Endothelial cell of umbilical vein (primary cell): ENCODE measurements around the gene FAM221B. TPM values are rescaled to one million over a fixed set of nuclear protein-coding genes. Genes with fewer than 3 reads are reported as not detected.

ENCODE experiments used
- BruUV-seq: library from RNA; stranded (reverse); fragments of 400-500 nt; replicated peaks from 2 replicates; lab custom pipeline; 2021; lab: Mats Ljungman, UMichigan
- CTCF ChIA-PET: fragments of 300-600, 350-600 bp; sonication (Branson Sonifier 250); formaldehyde crosslinking; loops from one replicate; lab custom pipeline; 2021; ENCODE audit warnings: antibody characterized with exemption, inconsistent platforms; lab: Charles Lee
- POLR2A ChIA-PET: fragments of 300-600, 350-600 bp; sonication (Branson Sonifier 250); formaldehyde crosslinking; loops from one replicate; lab custom pipeline; 2021; ENCODE audit warnings: antibody characterized with exemption, inconsistent platforms; lab: Charles Lee
- DNase-seq: peaks from one replicate; pipeline ENCODE4 v3.0.0-alpha.2; 2011; ENCODE audit warnings: low read depth, low spot score
- FAIRE-seq: peaks from 2 replicates; lab custom pipeline; 2011; peaks lifted over from hg19 to GRCh38; lab: Jason Lieb, UNC
- H2AFZ ChIP-seq: 2 replicates; pipeline ENCODE4 v1.6.0; 2012; ENCODE audit warnings: low read depth, low read length, control low read depth, inconsistent platforms
- H3K27ac ChIP-seq: 2 replicates; pipeline ENCODE4 v1.5.1; 2011; ENCODE audit warnings: low read depth, mild to moderate bottlenecking, control low read depth, low read length, moderate library complexity; ENCODE audit not compliant: insufficient read depth
- H3K27me3 ChIP-seq, 2 experiments: 2 replicates each; pipeline versions ENCODE4 v1.6.0 to v1.6.1; 2011; ENCODE audit warnings: low read length in 2 of 2, mixed read lengths in 1 of 2; ENCODE audit not compliant: control insufficient read depth in 2 of 2, insufficient read depth in 2 of 2
- H3K36me3 ChIP-seq, 2 experiments: 2 replicates in 1 of 2; 3 replicates in 1 of 2; pipeline ENCODE4 v1.5.1; 2011; ENCODE audit warnings: low read length in 2 of 2, mild to moderate bottlenecking in 1 of 2, moderate library complexity in 1 of 2; ENCODE audit not compliant: control insufficient read depth in 2 of 2, insufficient read depth in 2 of 2; ENCODE audit errors: extremely low read depth in 1 of 2
- H3K4me1 ChIP-seq: 3 replicates; pipeline ENCODE4 v1.5.1; 2011; ENCODE audit warnings: mild to moderate bottlenecking, low read length; ENCODE audit not compliant: control insufficient read depth, insufficient read depth; ENCODE audit errors: extremely low read depth
- H3K4me2 ChIP-seq: 2 replicates; pipeline ENCODE4 v1.6.1; 2011; ENCODE audit warnings: low read length, control low read depth, mixed read lengths; ENCODE audit not compliant: insufficient read depth
- H3K4me3 ChIP-seq, 3 experiments: fragments of 200-600 bp in 1 of 3; sonication (generic), shearing (Covaris generic) in 1 of 3; replicated peaks in 1 of 3; 2 replicates each; pipeline ENCODE4 v1.5.1; 2011 to 2016; ENCODE audit warnings: control low read depth in 3 of 3, low read length in 3 of 3, mild to moderate bottlenecking in 2 of 3, inconsistent platforms in 1 of 3, low read depth in 1 of 3, moderate library complexity in 1 of 3; ENCODE audit not compliant: insufficient read depth in 1 of 3
- H3K79me2 ChIP-seq: 2 replicates; pipeline ENCODE4 v1.6.0; 2012; ENCODE audit warnings: low read length, inconsistent platforms; ENCODE audit not compliant: control insufficient read depth, insufficient read depth
- H3K9ac ChIP-seq: replicated peaks from 2 replicates; pipeline ENCODE3; 2011; ENCODE audit warnings: low read length, control low read depth; ENCODE audit not compliant: insufficient read depth; ENCODE audit errors: extremely low read depth
- H3K9me1 ChIP-seq: replicated peaks from 3 replicates; pipeline ENCODE4 v1.6.0; 2011; ENCODE audit warnings: mild to moderate bottlenecking, low read length; ENCODE audit not compliant: control insufficient read depth, insufficient read depth; ENCODE audit errors: extremely low read depth
- H3K9me3 ChIP-seq: replicated peaks from 2 replicates; pipeline ENCODE4 v1.5.1; 2012; ENCODE audit warnings: low read length, inconsistent platforms; ENCODE audit not compliant: control insufficient read depth, insufficient read depth
- H4K20me1 ChIP-seq: replicated peaks from 2 replicates; pipeline ENCODE3; 2011; ENCODE audit warnings: mild to moderate bottlenecking, low read length; ENCODE audit not compliant: control insufficient read depth, insufficient read depth; ENCODE audit errors: extremely low read depth
- CTCF ChIP-seq, 2 donors: IDR thresholded peaks; 1 replicate in 1 of 2; 2 replicates in 1 of 2; pipeline ENCODE4 v1.5.1; 2011; ENCODE audit warnings: low read length in 2 of 2, mild to moderate bottlenecking in 2 of 2, moderate library complexity in 2 of 2, control low read depth in 1 of 2, inconsistent platforms in 1 of 2, low read depth in 1 of 2; ENCODE audit not compliant: insufficient read depth in 1 of 2; ENCODE audit errors: extremely low read depth in 1 of 2
- EZH2 ChIP-seq: IDR thresholded peaks from 2 replicates; pipeline ENCODE4 v1.6.1; 2012; ENCODE audit warnings: borderline replicate concordance, low read depth, mild to moderate bottlenecking, moderate library complexity, low read length, inconsistent platforms; ENCODE audit not compliant: severe bottlenecking
- FOS ChIP-seq: IDR thresholded peaks from 2 replicates; pipeline ENCODE4 v1.6.1; 2011; ENCODE audit warnings: mild to moderate bottlenecking, low read length, moderate library complexity, borderline replicate concordance; ENCODE audit not compliant: insufficient read depth
- GATA2 ChIP-seq: IDR thresholded peaks from 2 replicates; pipeline ENCODE4 v1.7.0; 2011; ENCODE audit warnings: low read depth, mild to moderate bottlenecking, moderate library complexity, mixed read lengths, low read length; ENCODE audit not compliant: insufficient read length, insufficient read depth
- JUN ChIP-seq: IDR thresholded peaks from 2 replicates; pipeline ENCODE4 v1.6.1; 2011; ENCODE audit warnings: borderline replicate concordance, low read depth; ENCODE audit not compliant: insufficient read length, insufficient read depth
- MAX ChIP-seq: IDR thresholded peaks from 2 replicates; pipeline ENCODE4 v1.6.1; 2011; ENCODE audit not compliant: insufficient read depth, insufficient read length
- MYC ChIP-seq: IDR thresholded peaks from one replicate; pipeline ENCODE4 v1.6.1; 2011; ENCODE audit warnings: mild to moderate bottlenecking, low read depth, low read length
- POLR2A ChIP-seq: IDR thresholded peaks from 2 replicates; pipeline ENCODE4 v1.6.1; 2012; ENCODE audit warnings: low read depth, mild to moderate bottlenecking, control low read depth, low read length
- POLR2AphosphoS5 ChIP-seq: IDR thresholded peaks from 2 replicates; pipeline ENCODE4 v1.6.1; 2012; ENCODE audit warnings: low read depth, mild to moderate bottlenecking, control low read depth, low read length, moderate library complexity; ENCODE audit not compliant: insufficient read depth
- dilution Hi-C: fragments of 300-500 bp; cut with MboI; formaldehyde crosslinking; loops from one replicate; pipeline ENCODE4 v1.15.0; 2019; ENCODE audit warnings: low sequenced_read_pairs; ENCODE audit not compliant: extremely low pct_ligation_motif_present
- intact Hi-C: fragments of 100-400 bp; cut with micrococcal nuclease; formaldehyde crosslinking; loops from one replicate; pipeline ENCODE4 v1.10.0; 2022
- polyA plus RNA-seq, 4 experiments: library from polyadenylated mRNA; depleted of rRNA in 3 of 4; stranded (reverse) in 3 of 4; unstranded in 1 of 4; fragments of >200 nt; gene quantifications; 2 replicates each; pipeline versions ENCODE4 v1.2.1 to v1.2.3, GENCODE V29; 2011 to 2012; ENCODE audit warnings: missing spikeins in 1 of 4
- total RNA-seq: library from RNA; stranded (reverse); gene quantifications from 2 replicates; pipeline ENCODE4 v1.2.3, GENCODE V29; 2021

Gene FAM221B
- total and polyA plus RNA-seq, 2 donors (not counting 3 experiments of a cell fraction or from before 2014, with no cell fraction given): not detected

- Histone ChIP-seq H3K9me1 (no peaks in the 10 kb centered on the region), H3K27me3 (peaks cover 0 to under 1% of the 10 kb centered on the region in 2 experiments), H3K9me3 (no peaks in the 10 kb centered on the region), H3K36me3 (no peaks in the 10 kb centered on the region), H3K4me2 (no peak overlapping the region), H3K4me3 (no peak overlapping the region), H3K27ac (no peak overlapping the region), H2AFZ (no peak overlapping the region), H3K4me1 (no peaks in the 10 kb centered on the region), H4K20me1 (no peaks in the 10 kb centered on the region), H3K9ac (no peak overlapping the region), H3K79me2 (no peaks in the 10 kb centered on the region)
- dilution Hi-C loops (no loop called here), intact Hi-C loops (no loop called here)
- BruUV-seq: no TSS peak
- ChIA-PET POLR2A (no interaction called here), CTCF (interaction anchor here (1.0 to 3.0 kb wide), 4 partner anchors 10 to 80 kb away, joined by 3 to 13 read pairs (median 6); no protein-coding TSS in a partner anchor)
- no peak for TF ChIP-seq EZH2
- no peak for TF ChIP-seq POLR2AphosphoS5
- TF ChIP-seq GATA2: no peak
- TF ChIP-seq POLR2A: no peak
- no peak for TF ChIP-seq CTCF (IDR thresholded peaks at IDR 0.05; ENCODE audit: extremely low read depth in 1 of 2, insufficient read depth in 1 of 2, low read depth in 1 of 2, low read length in 2 of 2)
- TF ChIP-seq MAX: no peak
- TF ChIP-seq MYC: no peak
- no peak for TF ChIP-seq FOS
- TF ChIP-seq JUN: no peak
- FAIRE-seq: no peak
- no peak for DNase-seq
These were observed 41.2 kb upstream of the FAM221B start for GRCh38 chr9:35869621-35870216.
